ENCODE results near the gene ZNF732. TPM values are rescaled to one million over a fixed set of nuclear protein-coding genes. Genes with fewer than 3 reads are reported as not detected.

Gene ZNF732
- total RNA-seq, 1 experiment from 2014 or later: not detected

DNA sequence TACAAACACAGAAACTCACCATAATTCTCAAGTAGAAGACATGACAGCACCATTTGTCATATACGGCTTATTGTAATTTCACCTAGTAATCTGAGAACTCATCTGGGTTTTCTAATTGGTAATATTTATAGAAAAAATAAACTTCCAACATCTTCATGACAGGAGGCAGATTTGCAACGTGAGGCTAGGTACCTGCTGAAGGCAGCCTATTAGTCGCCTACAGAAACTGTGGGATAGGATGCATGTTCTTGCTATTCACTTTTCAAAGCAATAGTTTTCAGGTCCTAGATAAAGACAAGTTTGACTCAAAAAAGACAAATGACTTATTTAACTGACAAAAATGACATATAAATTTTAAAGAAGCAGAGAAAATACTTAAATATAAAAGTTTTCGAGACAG, 2.9 kb downstream of the ZNF732 start:
- Histone ChIP-seq H3K27me3 (replicated peaks; ENCODE audit: control insufficient read depth, insufficient read depth, low read length) (no peaks in the 10 kb centered on the region), H3K36me3 (ENCODE audit: control insufficient read depth, insufficient read depth, low read length) (no peaks in the 10 kb centered on the region), H3K4me1 (no peaks in the 10 kb centered on the region), H3K4me3 (ENCODE audit: low read depth, low read length) (no peak overlapping the region), H3K9me3 (no peaks in the 10 kb centered on the region)
- Mint-ChIP-seq H3K4me3 (ENCODE audit: unreplicated experiment) (no peak overlapping the region), H3K27ac (ENCODE audit: unreplicated experiment) (no peak overlapping the region), H3K36me3 (ENCODE audit: insufficient read depth, unreplicated experiment) (no peaks in the 10 kb centered on the region), H3K9me3 (ENCODE audit: unreplicated experiment) (peaks cover 18% of the 10 kb centered on the region), H3K4me1 (ENCODE audit: low read depth, unreplicated experiment) (no peaks in the 10 kb centered on the region), H3K27me3 (ENCODE audit: insufficient read depth, unreplicated experiment) (no peaks in the 10 kb centered on the region)
- TF ChIP-seq, protein P1, sequence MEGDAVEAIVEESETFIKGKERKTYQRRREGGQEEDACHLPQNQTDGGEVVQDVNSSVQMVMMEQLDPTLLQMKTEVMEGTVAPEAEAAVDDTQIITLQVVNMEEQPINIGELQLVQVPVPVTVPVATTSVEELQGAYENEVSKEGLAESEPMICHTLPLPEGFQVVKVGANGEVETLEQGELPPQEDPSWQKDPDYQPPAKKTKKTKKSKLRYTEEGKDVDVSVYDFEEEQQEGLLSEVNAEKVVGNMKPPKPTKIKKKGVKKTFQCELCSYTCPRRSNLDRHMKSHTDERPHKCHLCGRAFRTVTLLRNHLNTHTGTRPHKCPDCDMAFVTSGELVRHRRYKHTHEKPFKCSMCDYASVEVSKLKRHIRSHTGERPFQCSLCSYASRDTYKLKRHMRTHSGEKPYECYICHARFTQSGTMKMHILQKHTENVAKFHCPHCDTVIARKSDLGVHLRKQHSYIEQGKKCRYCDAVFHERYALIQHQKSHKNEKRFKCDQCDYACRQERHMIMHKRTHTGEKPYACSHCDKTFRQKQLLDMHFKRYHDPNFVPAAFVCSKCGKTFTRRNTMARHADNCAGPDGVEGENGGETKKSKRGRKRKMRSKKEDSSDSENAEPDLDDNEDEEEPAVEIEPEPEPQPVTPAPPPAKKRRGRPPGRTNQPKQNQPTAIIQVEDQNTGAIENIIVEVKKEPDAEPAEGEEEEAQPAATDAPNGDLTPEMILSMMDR (IDR thresholded peaks at IDR 0.05; ENCODE audit: insufficient read depth in 1 of 2, low read depth in 1 of 2, low read length in 1 of 2, severe bottlenecking in 1 of 2, unreplicated experiment in 1 of 2): no peak
- no TSS peak for BruUV-seq (replicated peaks)
- no peak for DNase-seq
- CTCF ChIA-PET: no interaction called here
- intact Hi-C loops (cut with micrococcal nuclease; ENCODE audit: unreplicated experiment): no loop called here
- POLR2A ChIA-PET: no interaction called here

DNA sequence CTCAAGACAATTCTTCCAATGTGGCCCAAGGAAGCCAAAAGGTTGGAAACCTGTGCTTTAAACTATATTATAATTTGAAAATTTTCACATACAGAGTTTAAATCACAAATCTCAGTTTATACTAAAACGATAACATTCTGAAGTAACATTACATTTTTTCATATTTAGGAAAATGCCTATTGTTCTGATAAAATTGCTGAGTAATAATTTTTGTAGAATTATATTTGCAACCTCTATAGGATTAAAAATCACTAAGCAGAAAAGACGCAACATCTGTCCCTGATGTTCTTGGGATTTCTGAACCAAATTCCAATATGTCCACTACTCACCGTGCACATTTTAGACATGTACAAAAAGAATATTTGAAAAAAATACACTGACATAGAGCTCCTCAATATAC, 10.5 kb downstream of the ZNF732 start:
- no peaks in the 10 kb centered on the region for H3K27me3 ChIP-seq (replicated peaks; ENCODE audit: control insufficient read depth, insufficient read depth, low read length)
- intact Hi-C loops (cut with micrococcal nuclease; ENCODE audit: unreplicated experiment): no loop called here
- no TSS peak for BruUV-seq (replicated peaks)
- Mint-ChIP-seq H3K9me3 (ENCODE audit: unreplicated experiment) (no peaks in the 10 kb centered on the region), H3K36me3 (ENCODE audit: insufficient read depth, unreplicated experiment) (no peaks in the 10 kb centered on the region), H3K27me3 (ENCODE audit: insufficient read depth, unreplicated experiment) (no peaks in the 10 kb centered on the region), H3K4me3 (ENCODE audit: unreplicated experiment) (no peak overlapping the region), H3K4me1 (ENCODE audit: low read depth, unreplicated experiment) (no peaks in the 10 kb centered on the region), H3K27ac (ENCODE audit: unreplicated experiment) (no peak overlapping the region)
- ChIA-PET POLR2A (no interaction called here), CTCF (no interaction called here)
- H3K4me1 ChIP-seq: no peaks in the 10 kb centered on the region
- H3K9me3 ChIP-seq: 0 out of 2 replicates have a peak, but pooled peaks cover 7% of the 10 kb centered on the region
- H3K36me3 ChIP-seq (ENCODE audit: control insufficient read depth, insufficient read depth, low read length): no peaks in the 10 kb centered on the region
- TF ChIP-seq, protein P1 (IDR thresholded peaks at IDR 0.05; ENCODE audit: insufficient read depth in 1 of 2, low read depth in 1 of 2, low read length in 1 of 2, severe bottlenecking in 1 of 2, unreplicated experiment in 1 of 2): no peak
- no peak overlapping the region for H3K4me3 ChIP-seq (ENCODE audit: low read depth, low read length)
- no peak for DNase-seq

DNA sequence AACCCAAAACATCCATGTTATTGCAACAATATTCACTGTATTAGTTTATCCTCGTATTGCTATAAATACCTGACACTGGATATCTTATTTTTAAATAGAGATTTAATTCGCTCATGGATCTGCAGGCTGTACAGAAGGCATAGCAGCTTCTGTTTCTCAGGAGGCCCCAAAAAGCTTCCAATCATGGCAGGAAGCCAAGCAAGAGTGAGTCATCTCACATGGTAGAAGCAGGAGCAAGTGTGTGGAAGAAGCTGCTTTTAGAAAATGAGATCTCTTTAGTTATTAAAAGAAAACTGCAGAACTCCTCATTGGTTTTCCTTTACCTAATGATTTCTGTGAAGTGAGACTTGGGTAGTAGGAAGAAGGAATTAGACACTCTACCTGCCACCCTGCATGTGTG, 16.4 kb downstream of the ZNF732 start:
- H3K27ac Mint-ChIP-seq (ENCODE audit: unreplicated experiment): no peak overlapping the region
- Histone ChIP-seq H3K4me1 (no peaks in the 10 kb centered on the region), H3K4me3 (ENCODE audit: low read depth, low read length) (no peak overlapping the region), H3K36me3 (ENCODE audit: control insufficient read depth, insufficient read depth, low read length) (no peaks in the 10 kb centered on the region), H3K27me3 (replicated peaks; ENCODE audit: control insufficient read depth, insufficient read depth, low read length) (no peaks in the 10 kb centered on the region), H3K9me3 (0 out of 2 replicates have a peak, but pooled peaks cover 7% of the 10 kb centered on the region)
- H3K27me3 Mint-ChIP-seq (ENCODE audit: insufficient read depth, unreplicated experiment): no peaks in the 10 kb centered on the region
- H3K36me3 Mint-ChIP-seq (ENCODE audit: insufficient read depth, unreplicated experiment): no peaks in the 10 kb centered on the region
- no peak for DNase-seq
- TF ChIP-seq, protein P1 (IDR thresholded peaks at IDR 0.05; ENCODE audit: insufficient read depth in 1 of 2, low read depth in 1 of 2, low read length in 1 of 2, severe bottlenecking in 1 of 2, unreplicated experiment in 1 of 2): no peak
- POLR2A ChIA-PET: no interaction called here
- intact Hi-C loops (cut with micrococcal nuclease; ENCODE audit: unreplicated experiment): no loop called here
- H3K9me3 Mint-ChIP-seq (ENCODE audit: unreplicated experiment): peaks cover 10% of the 10 kb centered on the region
- CTCF ChIA-PET: no interaction called here
- no peak overlapping the region for H3K4me3 Mint-ChIP-seq (ENCODE audit: unreplicated experiment)
- H3K4me1 Mint-ChIP-seq (ENCODE audit: low read depth, unreplicated experiment): no peaks in the 10 kb centered on the region
- BruUV-seq (replicated peaks): no TSS peak

All from Caco-2 (cell line).